Lower leg skin (tissue), 3 donors: ENCODE data around the gene CYP26B1.

ENCODE experiments used
- POLR2A ChIP-seq, 2 donors: fragments of 450-650 bp; IDR thresholded peaks; one replicate each; pipeline ENCODE4 v1.6.1; 2016 to 2017; ENCODE audit warnings: antibody characterized with exemption in 2 of 2, mild to moderate bottlenecking in 1 of 2, moderate library complexity in 1 of 2
- TF ChIP-seq, protein P1 (sequence below), 3 donors: fragments of 450-650 bp; IDR thresholded peaks; one replicate each; pipeline ENCODE4 v1.5.1; 2016; ENCODE audit warnings: antibody characterized with exemption in 3 of 3, mild to moderate bottlenecking in 3 of 3, moderate library complexity in 2 of 3

- TF ChIP-seq, protein P1, sequence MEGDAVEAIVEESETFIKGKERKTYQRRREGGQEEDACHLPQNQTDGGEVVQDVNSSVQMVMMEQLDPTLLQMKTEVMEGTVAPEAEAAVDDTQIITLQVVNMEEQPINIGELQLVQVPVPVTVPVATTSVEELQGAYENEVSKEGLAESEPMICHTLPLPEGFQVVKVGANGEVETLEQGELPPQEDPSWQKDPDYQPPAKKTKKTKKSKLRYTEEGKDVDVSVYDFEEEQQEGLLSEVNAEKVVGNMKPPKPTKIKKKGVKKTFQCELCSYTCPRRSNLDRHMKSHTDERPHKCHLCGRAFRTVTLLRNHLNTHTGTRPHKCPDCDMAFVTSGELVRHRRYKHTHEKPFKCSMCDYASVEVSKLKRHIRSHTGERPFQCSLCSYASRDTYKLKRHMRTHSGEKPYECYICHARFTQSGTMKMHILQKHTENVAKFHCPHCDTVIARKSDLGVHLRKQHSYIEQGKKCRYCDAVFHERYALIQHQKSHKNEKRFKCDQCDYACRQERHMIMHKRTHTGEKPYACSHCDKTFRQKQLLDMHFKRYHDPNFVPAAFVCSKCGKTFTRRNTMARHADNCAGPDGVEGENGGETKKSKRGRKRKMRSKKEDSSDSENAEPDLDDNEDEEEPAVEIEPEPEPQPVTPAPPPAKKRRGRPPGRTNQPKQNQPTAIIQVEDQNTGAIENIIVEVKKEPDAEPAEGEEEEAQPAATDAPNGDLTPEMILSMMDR (IDR thresholded peaks at IDR 0.05) = no peak
- TF ChIP-seq POLR2A (IDR thresholded peaks at IDR 0.05) = no peak
These were observed 29.3 kb downstream of the CYP26B1 start for GRCh38 chr2:72118386-72118785.
